ENCODE data around the gene CPSF4. TPM values are rescaled to one million over a fixed set of nuclear protein-coding genes. Genes with fewer than 3 reads are reported as not detected.

Gene CPSF4
- polyA plus RNA-seq, 1 donor from 2014 or later = 209 TPM

- Histone ChIP-seq H3K4me2 (ENCODE audit: low read length) (peak overlapping the region; percentile 33), H3K27me3 (ENCODE audit: insufficient read depth, low read depth, low read length) (no peaks in the 10 kb centered on the region), H3K79me2 (replicated peaks; ENCODE audit: insufficient read depth, low read length) (no peaks in the 10 kb centered on the region), H3K9me3 (ENCODE audit: low read length) (no peaks in the 10 kb centered on the region), H3K4me3 (ENCODE audit: low read length) (peak overlapping the region; percentile 74), H3K36me3 (ENCODE audit: insufficient read depth, low read length) (no peaks in the 10 kb centered on the region), H3K9ac (ENCODE audit: low read length) (peak overlapping the region; percentile 66), H2AFZ (ENCODE audit: low read depth, low read length) (peak overlapping the region; percentile 56), H3K9me2 (ENCODE audit: insufficient read depth, low read length) (no peaks in the 10 kb centered on the region), H4K20me1 (ENCODE audit: insufficient read depth) (no peaks in the 10 kb centered on the region), H3F3A (ENCODE audit: insufficient read depth, low read length, poor library complexity, severe bottlenecking) (no peaks in the 10 kb centered on the region), H3K27ac (ENCODE audit: low read length) (no peak overlapping the region)
- TF ChIP-seq, protein P1, sequence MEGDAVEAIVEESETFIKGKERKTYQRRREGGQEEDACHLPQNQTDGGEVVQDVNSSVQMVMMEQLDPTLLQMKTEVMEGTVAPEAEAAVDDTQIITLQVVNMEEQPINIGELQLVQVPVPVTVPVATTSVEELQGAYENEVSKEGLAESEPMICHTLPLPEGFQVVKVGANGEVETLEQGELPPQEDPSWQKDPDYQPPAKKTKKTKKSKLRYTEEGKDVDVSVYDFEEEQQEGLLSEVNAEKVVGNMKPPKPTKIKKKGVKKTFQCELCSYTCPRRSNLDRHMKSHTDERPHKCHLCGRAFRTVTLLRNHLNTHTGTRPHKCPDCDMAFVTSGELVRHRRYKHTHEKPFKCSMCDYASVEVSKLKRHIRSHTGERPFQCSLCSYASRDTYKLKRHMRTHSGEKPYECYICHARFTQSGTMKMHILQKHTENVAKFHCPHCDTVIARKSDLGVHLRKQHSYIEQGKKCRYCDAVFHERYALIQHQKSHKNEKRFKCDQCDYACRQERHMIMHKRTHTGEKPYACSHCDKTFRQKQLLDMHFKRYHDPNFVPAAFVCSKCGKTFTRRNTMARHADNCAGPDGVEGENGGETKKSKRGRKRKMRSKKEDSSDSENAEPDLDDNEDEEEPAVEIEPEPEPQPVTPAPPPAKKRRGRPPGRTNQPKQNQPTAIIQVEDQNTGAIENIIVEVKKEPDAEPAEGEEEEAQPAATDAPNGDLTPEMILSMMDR (IDR thresholded peaks at IDR 0.05; ENCODE audit: poor library complexity, severe bottlenecking) = no peak
- peak; percentile 42 for TF ChIP-seq POLR2AphosphoS5 (IDR thresholded peaks at IDR 0.05)
- TF ChIP-seq TAF1 (IDR thresholded peaks at IDR 0.05; ENCODE audit: low read depth) = peak; percentile 49
- peak; percentile 30 for TF ChIP-seq REST (IDR thresholded peaks at IDR 0.05; ENCODE audit: borderline replicate concordance)
- no peak for TF ChIP-seq EZH2 (IDR thresholded peaks at IDR 0.05; ENCODE audit: borderline replicate concordance, insufficient read depth, low read length, poor library complexity, severe bottlenecking)
- TF ChIP-seq MXI1 (conservative IDR thresholded peaks at IDR 0.05; ENCODE audit: poor library complexity, severe bottlenecking) = peak; percentile 50
Measured at GRCh38 chr7:99392659-99393354, 45.9 kb upstream of the CPSF4 start.

DNA sequence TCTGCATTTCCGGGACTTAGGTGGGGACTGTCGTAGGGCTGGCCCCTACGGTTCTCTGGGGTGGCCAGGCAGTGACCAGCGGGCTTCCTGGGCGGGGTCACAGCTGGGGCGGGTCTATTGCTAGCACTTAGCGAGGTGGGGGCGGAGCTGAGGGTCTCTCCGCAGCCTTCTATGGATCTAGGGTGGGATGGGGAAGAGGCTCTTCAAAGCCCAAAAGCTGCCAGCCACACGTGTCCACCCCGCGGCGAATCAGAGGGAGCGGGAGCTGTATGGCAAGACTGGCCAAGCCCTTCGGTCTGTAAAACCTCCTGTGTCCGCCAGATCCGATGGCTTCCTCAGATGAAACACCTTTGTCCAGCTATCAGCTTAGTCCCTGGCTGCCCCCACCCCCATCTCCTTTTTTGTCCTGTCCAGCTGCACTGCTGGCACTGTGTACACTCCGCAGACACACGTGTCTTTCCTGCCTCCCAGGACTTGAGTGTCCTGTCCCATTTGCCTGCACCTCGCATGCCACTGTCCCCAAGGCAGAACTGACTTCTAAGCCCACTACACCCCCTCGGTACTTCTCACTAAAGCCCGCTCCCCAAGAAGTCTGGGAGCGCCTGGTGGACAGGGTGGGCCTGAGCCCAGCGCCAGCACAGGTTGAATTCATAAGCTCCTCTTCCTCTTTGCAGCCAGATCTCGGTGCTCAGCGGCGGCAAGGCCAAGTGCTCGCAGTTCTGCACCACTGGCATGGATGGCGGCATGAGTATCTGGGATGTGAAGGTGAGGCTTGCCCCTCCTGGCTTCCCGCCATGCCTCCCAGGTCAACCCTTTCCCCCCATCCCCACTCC, 45.2 kb upstream of the CPSF4 start:
- Histone ChIP-seq H3K9ac (ENCODE audit: low read length) (peak overlapping the region; percentile 66), H3F3A (ENCODE audit: insufficient read depth, low read length, poor library complexity, severe bottlenecking) (no peaks in the 10 kb centered on the region), H3K9me3 (ENCODE audit: low read length) (no peaks in the 10 kb centered on the region), H3K36me3 (ENCODE audit: insufficient read depth, low read length) (no peaks in the 10 kb centered on the region), H3K4me3 (ENCODE audit: low read length) (peak overlapping the region; percentile 74), H3K27ac (ENCODE audit: low read length) (no peak overlapping the region), H3K79me2 (replicated peaks; ENCODE audit: insufficient read depth, low read length) (no peaks in the 10 kb centered on the region), H2AFZ (ENCODE audit: low read depth, low read length) (peak overlapping the region; percentile 56), H3K27me3 (ENCODE audit: insufficient read depth, low read depth, low read length) (no peaks in the 10 kb centered on the region), H3K9me2 (ENCODE audit: insufficient read depth, low read length) (no peaks in the 10 kb centered on the region), H4K20me1 (ENCODE audit: insufficient read depth) (no peaks in the 10 kb centered on the region), H3K4me2 (ENCODE audit: low read length) (peak overlapping the region; percentile 33)
- TF ChIP-seq EP300 (conservative IDR thresholded peaks at IDR 0.05; ENCODE audit: poor library complexity, severe bottlenecking) = no peak
- TF ChIP-seq POLR2AphosphoS5 (IDR thresholded peaks at IDR 0.05) = no peak
- TF ChIP-seq TAF1 (IDR thresholded peaks at IDR 0.05; ENCODE audit: low read depth) = no peak
- TF ChIP-seq, protein P1 (IDR thresholded peaks at IDR 0.05; ENCODE audit: poor library complexity, severe bottlenecking) = no peak
- TF ChIP-seq SMC3 (conservative IDR thresholded peaks at IDR 0.05; ENCODE audit: poor library complexity) = no peak
- TF ChIP-seq REST (IDR thresholded peaks at IDR 0.05; ENCODE audit: borderline replicate concordance) = no peak
- TF ChIP-seq RAD21 (conservative IDR thresholded peaks at IDR 0.05) = no peak
- no peak for TF ChIP-seq MXI1 (conservative IDR thresholded peaks at IDR 0.05; ENCODE audit: poor library complexity, severe bottlenecking)
- TF ChIP-seq EZH2 (IDR thresholded peaks at IDR 0.05; ENCODE audit: borderline replicate concordance, insufficient read depth, low read length, poor library complexity, severe bottlenecking) = no peak

Data from neural cell (in vitro differentiated cells).